HepG2 (cell line): ENCODE data around the gene TAF6. TPM values are rescaled to one million over a fixed set of nuclear protein-coding genes. Genes with fewer than 3 reads are reported as not detected.

ENCODE experiments used
- ARNT ChIP-seq: fragments of 450-650 bp; IDR thresholded peaks from 2 replicates; pipeline ENCODE4 v1.6.1; 2017
- DPF2 ChIP-seq: sonication (generic); formaldehyde crosslinking; IDR thresholded peaks from 2 replicates; pipeline ENCODE4 v1.4.0; 2020; ENCODE audit warnings: mild to moderate bottlenecking, low read depth, missing genetic modification reagents, borderline replicate concordance
- GATAD2A ChIP-seq: IDR thresholded peaks from 2 replicates; pipeline ENCODE4 v1.6.1; 2016
- HMGA1 ChIP-seq: sonication (generic); formaldehyde crosslinking; conservative IDR thresholded peaks from 2 replicates; pipeline ENCODE4 v1.4.0; 2020; ENCODE audit warnings: missing genetic modification reagents
- HOXA7 ChIP-seq: sonication (generic); formaldehyde crosslinking; IDR thresholded peaks from 2 replicates; pipeline ENCODE4 v1.8.1; 2022; ENCODE audit warnings: mild to moderate bottlenecking, missing genetic modification reagents, moderate library complexity
- IRF9 ChIP-seq: sonication (generic); formaldehyde crosslinking; IDR thresholded peaks from 2 replicates; pipeline ENCODE4 v1.8.0; 2022; ENCODE audit warnings: missing genetic modification reagents, mild to moderate bottlenecking, borderline replicate concordance
- JUN ChIP-seq: sonication (generic); formaldehyde crosslinking; IDR thresholded peaks from 2 replicates; pipeline ENCODE4 v1.4.0; 2020; ENCODE audit warnings: mild to moderate bottlenecking, missing genetic modification reagents
- KDM5B ChIP-seq: sonication (generic); formaldehyde crosslinking; IDR thresholded peaks from 2 replicates; pipeline ENCODE4 v1.4.0; 2020; ENCODE audit warnings: missing genetic modification reagents, mild to moderate bottlenecking, borderline replicate concordance
- MATR3 ChIP-seq: sonication (generic); formaldehyde crosslinking; IDR thresholded peaks from 2 replicates; pipeline ENCODE4 v1.4.0; 2020; ENCODE audit warnings: missing genetic modification reagents
- MTA3 ChIP-seq: sonication (generic); formaldehyde crosslinking; IDR thresholded peaks from 2 replicates; pipeline ENCODE4 v1.4.0; 2020; ENCODE audit warnings: missing genetic modification reagents
- MYPOP ChIP-seq: sonication (generic); formaldehyde crosslinking; IDR thresholded peaks from 2 replicates; pipeline ENCODE4 v1.8.1; 2023; ENCODE audit warnings: mild to moderate bottlenecking, moderate library complexity, missing genetic modification reagents
- RARG ChIP-seq: sonication (generic); formaldehyde crosslinking; IDR thresholded peaks from 2 replicates; pipeline ENCODE4 v1.4.0; 2020; ENCODE audit warnings: low read depth, mild to moderate bottlenecking, missing genetic modification reagents
- RFXAP ChIP-seq: sonication (generic); formaldehyde crosslinking; IDR thresholded peaks from 2 replicates; pipeline ENCODE4 v1.4.0; 2020; ENCODE audit warnings: missing genetic modification reagents, borderline replicate concordance
- SNAI1 ChIP-seq: sonication (generic); formaldehyde crosslinking; IDR thresholded peaks from 2 replicates; pipeline ENCODE4 v1.5.0; 2020; ENCODE audit warnings: mild to moderate bottlenecking, missing genetic modification reagents, borderline replicate concordance
- ZFP36 ChIP-seq: fragments of 150-350 bp; IDR thresholded peaks from 2 replicates; pipeline ENCODE4 v1.6.1; 2018; ENCODE audit warnings: borderline replicate concordance, low read length, low read depth; ENCODE audit not compliant: partially characterized antibody
- ZFP41 ChIP-seq: sonication (generic); formaldehyde crosslinking; IDR thresholded peaks from 2 replicates; pipeline ENCODE4 v1.4.0; 2020; ENCODE audit warnings: mild to moderate bottlenecking, missing genetic modification reagents, borderline replicate concordance
- ZHX1 ChIP-seq: sonication (generic); formaldehyde crosslinking; IDR thresholded peaks from 2 replicates; pipeline ENCODE4 v1.8.1; 2022; ENCODE audit warnings: low read depth, mild to moderate bottlenecking, missing genetic modification reagents
- ZNF136 ChIP-seq: sonication (generic); formaldehyde crosslinking; IDR thresholded peaks from 2 replicates; pipeline ENCODE4 v1.8.1; 2022; ENCODE audit warnings: low read depth, mild to moderate bottlenecking, moderate library complexity, missing genetic modification reagents
- ZNF275 ChIP-seq: sonication (generic); formaldehyde crosslinking; IDR thresholded peaks from 2 replicates; pipeline ENCODE4 v1.8.0; 2022; ENCODE audit warnings: missing genetic modification reagents, mild to moderate bottlenecking, inconsistent platforms, borderline replicate concordance
- ZNF414 ChIP-seq: sonication (generic); formaldehyde crosslinking; IDR thresholded peaks from 2 replicates; pipeline ENCODE4 v1.5.0; 2020; ENCODE audit warnings: missing genetic modification reagents
- ZNF570 ChIP-seq: sonication (generic); formaldehyde crosslinking; IDR thresholded peaks from 2 replicates; pipeline ENCODE4 v1.4.0; 2020; ENCODE audit warnings: mild to moderate bottlenecking, missing genetic modification reagents, borderline replicate concordance
- ZNF616 ChIP-seq: sonication (generic); formaldehyde crosslinking; IDR thresholded peaks from 2 replicates; pipeline ENCODE4 v1.5.0; 2020; ENCODE audit warnings: low read depth, mild to moderate bottlenecking, missing genetic modification reagents
- ZNF660 ChIP-seq: sonication (generic); formaldehyde crosslinking; IDR thresholded peaks from 2 replicates; pipeline ENCODE4 v1.5.1; 2020; ENCODE audit warnings: mild to moderate bottlenecking, low read depth, missing genetic modification reagents, borderline replicate concordance
- ZSCAN9 ChIP-seq: IDR thresholded peaks from 2 replicates; pipeline ENCODE4 v1.6.1; 2016; ENCODE audit warnings: borderline replicate concordance
- polyA plus RNA-seq, 8 experiments: library from polyadenylated mRNA; depleted of rRNA in 3 of 8; stranded (reverse) in 7 of 8; unstranded in 1 of 8; fragments of >200 nt; fragmentation: Illumina TruSeq in 4 of 8; extraction: Trizol in 4 of 8; gene quantifications; 2 replicates each; pipeline versions ENCODE4 v1.2.1 to v1.2.3, GENCODE V29; 2011 to 2016; ENCODE audit warnings: low read depth in 4 of 8, missing spikeins in 1 of 8, mixed read lengths in 1 of 8; ENCODE audit not compliant: insufficient read depth in 1 of 8
- total RNA-seq, 5 experiments: library from RNA; depleted of rRNA; stranded (reverse); fragments of >200 nt; fragmentation: Illumina TruSeq; extraction: Trizol; gene quantifications; 2 replicates each; pipeline ENCODE4 v1.2.3, GENCODE V29; 2016; ENCODE audit warnings: low read depth in 1 of 5

Gene TAF6
- total and polyA plus RNA-seq, 2 of the 13 experiments (the other 11 are each of a cell fraction or from before 2014, with no cell fraction given) = 12.9 to 18.8 TPM

GRCh38 chr7:100100420-100101015 is 18.6 kb downstream of the TAF6 start (continued):
- TF ChIP-seq SNAI1 (no peak), KDM5B (no peak), MYPOP (CRISPR knock-in tag) (peak; percentile 55; the same call in 1 of the 2 replicates), MTA3 (CRISPR knock-in tag) (no peak), GATAD2A (CRISPR knock-in tag) (peak; percentile 44), IRF9 (peak; percentile 72; the same call in 1 of the 2 replicates), DPF2 (0 out of 2 replicates have a peak, but pooled peaks have one; percentile 31), ZNF660 (CRISPR knock-in tag) (no peak), ZFP41 (no peak; the same call in 1 of the 2 replicates), HOXA7 (no peak), JUN (CRISPR knock-in tag) (no peak), ZSCAN9 (CRISPR knock-in tag) (peak; percentile 64; the same call in 1 of the 2 replicates), ZNF570 (CRISPR knock-in tag) (no peak), ZFP36 (no peak), ZNF414 (CRISPR knock-in tag) (no peak), ZNF136 (CRISPR knock-in tag) (no peak), ZHX1 (no peak), ZNF616 (peak; percentile 63; the same call in 1 of the 2 replicates), ZNF275 (CRISPR knock-in tag) (no peak), ARNT (no peak), RFXAP (CRISPR knock-in tag) (peak; percentile 98), MATR3 (CRISPR knock-in tag) (no peak), HMGA1 (CRISPR knock-in tag) (no peak), RARG (CRISPR knock-in tag) (no peak)
